Neural cell (in vitro differentiated cells): Measurements from ENCODE around the gene GPR158.

Source experiments
- CTCF ChIP-seq: fragments of 450-650 bp; IDR thresholded peaks from 2 replicates; pipeline ENCODE4 v1.5.1; 2014; ENCODE audit warnings: antibody characterized with exemption, mild to moderate bottlenecking, moderate library complexity; ENCODE audit not compliant: poor library complexity, severe bottlenecking
- EZH2 ChIP-seq: fragments of 200-600, 300-800 bp; shearing (Covaris generic), sonication (generic); IDR thresholded peaks from 2 replicates; pipeline ENCODE4 v1.6.1; 2014; ENCODE audit warnings: antibody characterized with exemption, low read length, borderline replicate concordance, mild to moderate bottlenecking; ENCODE audit not compliant: insufficient read depth, poor library complexity, severe bottlenecking
- MXI1 ChIP-seq: fragments of 450-650 bp; conservative IDR thresholded peaks from 2 replicates; pipeline ENCODE4 v1.6.1; 2014; ENCODE audit warnings: antibody characterized with exemption, mild to moderate bottlenecking; ENCODE audit not compliant: poor library complexity, severe bottlenecking
- POLR2AphosphoS5 ChIP-seq: IDR thresholded peaks from 2 replicates; pipeline ENCODE4 v1.6.1; 2012
- RAD21 ChIP-seq: fragments of 450-650 bp; conservative IDR thresholded peaks from 2 replicates; pipeline ENCODE4 v1.6.1; 2014; ENCODE audit warnings: antibody characterized with exemption, mild to moderate bottlenecking, moderate library complexity
- REST ChIP-seq: IDR thresholded peaks from 2 replicates; pipeline ENCODE4 v1.6.1; 2012; ENCODE audit warnings: borderline replicate concordance
- TAF1 ChIP-seq: IDR thresholded peaks from 2 replicates; pipeline ENCODE4 v1.6.1; 2012; ENCODE audit warnings: low read depth

DNA sequence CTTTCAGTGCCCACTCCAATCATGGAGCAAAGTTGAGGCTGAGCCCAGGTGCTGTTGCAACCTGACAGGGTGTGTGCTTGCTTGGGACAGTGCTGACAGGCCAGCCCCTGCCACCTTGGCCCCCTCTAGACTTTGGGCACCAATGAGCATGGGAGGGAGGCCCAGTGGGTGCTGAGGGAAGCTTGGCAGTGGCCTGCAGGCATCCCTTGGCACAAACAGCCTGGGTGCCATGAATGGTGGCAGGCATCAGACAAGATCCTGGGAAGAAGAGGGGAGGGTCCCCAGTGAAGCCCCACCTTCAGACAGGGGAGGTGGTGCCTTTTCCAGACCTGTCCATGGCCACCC, 214.0 kb downstream of the GPR158 start:
- TF ChIP-seq CTCF (no peak), TAF1 (no peak), RAD21 (no peak), POLR2AphosphoS5 (no peak), REST (no peak), EZH2 (no peak), MXI1 (no peak)
